GM12878 (cell line): ENCODE measurements around the gene ZACN. TPM values are rescaled to one million over a fixed set of nuclear protein-coding genes. Genes with fewer than 3 reads are reported as not detected.

ENCODE experiments used
- ATAC-seq: fragments of 200-7000 bp; cut with Tn5 transposase; 3 replicates; pipeline ENCODE4 v1.9.1; 2020; ENCODE audit warnings: mild to moderate bottlenecking, moderate library complexity
- BruUV-seq: library from RNA; stranded (reverse); fragments of 400-500 nt; replicated peaks from 2 replicates; lab custom pipeline; 2021; lab: Mats Ljungman, UMichigan
- CTCF ChIA-PET: fragments of 300-600 bp; sonication (Branson Sonifier 250); formaldehyde crosslinking; extraction: SDS; loops from one replicate; lab custom pipeline; 2021; ENCODE audit warnings: inconsistent platforms; lab: Yijun Ruan, JAX
- POLR2A ChIA-PET: fragments of 350-600 bp; formaldehyde crosslinking; extraction: SDS; loops from one replicate; lab custom pipeline; 2021; ENCODE audit warnings: inconsistent platforms; lab: Charles Lee
- RAD21 ChIA-PET: fragments of 300-600 bp; sonication (Branson Sonifier 250); formaldehyde crosslinking; loops from one replicate; lab custom pipeline; 2023; ENCODE audit warnings: antibody characterized with exemption; ENCODE audit not compliant: unreplicated experiment; lab: Charles Lee
- SMC1A ChIA-PET: fragments of 300-600 bp; sonication (Branson Sonifier 250); formaldehyde crosslinking; loops from one replicate; lab custom pipeline; 2023; ENCODE audit not compliant: unreplicated experiment, uncharacterized antibody; lab: Charles Lee
- DNase-seq: peaks from one replicate; pipeline ENCODE4 v3.0.0-alpha.2; 2011; ENCODE audit warnings: low read depth, low spot score
- FAIRE-seq: peaks from 3 replicates; lab custom pipeline; 2011; peaks lifted over from hg19 to GRCh38; lab: Jason Lieb, UNC
- H2AFZ ChIP-seq: 2 replicates; pipeline ENCODE4 v1.6.0; 2011; ENCODE audit warnings: low read depth, low read length, control low read depth; ENCODE audit not compliant: control insufficient read depth
- H3K27ac ChIP-seq: 2 replicates; pipeline ENCODE4 v1.5.1; 2011; ENCODE audit warnings: control low read depth; ENCODE audit not compliant: control insufficient read depth, insufficient read depth
- H3K27me3 ChIP-seq, 2 experiments: replicated peaks in 1 of 2; 2 replicates each; pipeline versions ENCODE4 v1.6.0 to v1.6.1; 2011; ENCODE audit warnings: low read length in 1 of 2; ENCODE audit not compliant: control insufficient read depth in 2 of 2, insufficient read depth in 2 of 2
- H3K36me3 ChIP-seq, 2 experiments: 2 replicates each; pipeline ENCODE4 v1.5.1; 2011; ENCODE audit warnings: low read length in 1 of 2; ENCODE audit not compliant: control insufficient read depth in 2 of 2, insufficient read depth in 2 of 2
- H3K4me1 ChIP-seq: 2 replicates; pipeline ENCODE4 v1.6.1; 2011; ENCODE audit warnings: mild to moderate bottlenecking, low read length, moderate library complexity, mixed read lengths; ENCODE audit not compliant: control insufficient read depth, insufficient read depth
- H3K4me2 ChIP-seq: 2 replicates; pipeline ENCODE4 v1.6.0; 2011; ENCODE audit warnings: control low read depth; ENCODE audit not compliant: control insufficient read depth, insufficient read depth
- H3K4me3 ChIP-seq: fragments of 200-600 bp; sonication (generic); 2 replicates; pipeline ENCODE4 v1.5.1; 2016
- H3K79me2 ChIP-seq: 2 replicates; pipeline ENCODE4 v1.6.0; 2011; ENCODE audit warnings: low read length; ENCODE audit not compliant: control insufficient read depth, insufficient read depth
- H3K9ac ChIP-seq: 2 replicates; pipeline ENCODE4 v1.8.0; 2011; ENCODE audit warnings: low read length, control low read depth, mixed read lengths; ENCODE audit not compliant: control insufficient read depth, insufficient read depth
- H3K9me3 ChIP-seq: replicated peaks from 3 replicates; pipeline ENCODE4 v1.5.1; 2011; ENCODE audit warnings: mild to moderate bottlenecking, low read length; ENCODE audit not compliant: control insufficient read depth, insufficient read depth
- H4K20me1 ChIP-seq: 2 replicates; pipeline ENCODE4 v1.6.0; 2011; ENCODE audit not compliant: control insufficient read depth, insufficient read depth
- BACH1 ChIP-seq: fragments of 450-650 bp; IDR thresholded peaks from 2 replicates; pipeline ENCODE4 v1.6.1; 2017; ENCODE audit warnings: mild to moderate bottlenecking, borderline replicate concordance
- HDAC2 ChIP-seq: fragments of 200-600 bp; sonication (generic); IDR thresholded peaks from 2 replicates; pipeline ENCODE4 v1.6.1; 2017
- SMARCA5 ChIP-seq: fragments of 450-650 bp; IDR thresholded peaks from 2 replicates; pipeline ENCODE4 v1.6.1; 2017; ENCODE audit warnings: mild to moderate bottlenecking
- STAT1 ChIP-seq: fragments of 450-650 bp; conservative IDR thresholded peaks from 2 replicates; pipeline ENCODE4 v1.6.1; 2014; ENCODE audit warnings: antibody characterized with exemption, mild to moderate bottlenecking
- WGBS: methylation state at CpG from one replicate; pipeline ENCODE4 v1.1.6; 2016; ENCODE audit warnings: low lambda C conversion rate; ENCODE audit not compliant: insufficient replicate concordance, insufficient coverage; ENCODE audit errors: missing lambda C conversion rate; 5-methylcytosine and 5-hydroxymethylcytosine counted together
- in situ Hi-C: fragments of 300-500 bp; cut with MboI; formaldehyde crosslinking; loops from 9 replicates; pipeline ENCODE4 v1.14.3; 2018; ENCODE audit warnings: mixed read lengths
- intact Hi-C: fragments of 100-400 bp; cut with micrococcal nuclease; formaldehyde crosslinking; loops from one replicate; pipeline ENCODE4 v1.14.2; 2022; ENCODE audit not compliant: unreplicated experiment
- polyA plus RNA-seq, 11 experiments: library from polyadenylated mRNA; depleted of rRNA in 4 of 11; unstranded in 6 of 11; stranded (reverse) in 5 of 11; fragments of >200 nt; fragmentation: Nextera tagmentation in 4 of 11; fragmentation: Illumina TruSeq in 1 of 11; extraction: Ambion mirVana in 4 of 11; extraction: Trizol in 1 of 11; gene quantifications; 1 replicate in 1 of 11; 2 replicates in 10 of 11; pipeline versions ENCODE4 v1.2.1 to v1.2.3, GENCODE V29; 2011 to 2016; ENCODE audit warnings: inconsistent platforms in 2 of 11, missing spikeins in 2 of 11, low read depth in 1 of 11
- total RNA-seq, 4 experiments: library from RNA; depleted of rRNA in 3 of 4; stranded (reverse); fragments of >200 nt in 3 of 4; fragmentation: Illumina TruSeq in 1 of 4; extraction: Trizol in 1 of 4; gene quantifications; 2 replicates each; pipeline versions ENCODE4 v1.2.1 to v1.2.3, GENCODE V29; 2013 to 2021

Gene ZACN
- total and polyA plus RNA-seq, 10 of the 15 experiments (the other 5 are each of a cell fraction or from before 2014, with no cell fraction given), result 0.06 to 11.3 (median 0.47) TPM; not detected in 2

- no peaks in the 10 kb centered on the region for H3K9me3 ChIP-seq
- H3K4me1 ChIP-seq, result no peaks in the 10 kb centered on the region
- RAD21 ChIA-PET, result interaction anchor here (0.6 kb wide), 1 partner anchor 393 kb away, joined by 3 read pairs; no protein-coding TSS in a partner anchor
- FAIRE-seq (no peak), DNase-seq (no peak), ATAC-seq (peak; percentile 45; the same call in 2 of the 3 replicates)
- POLR2A ChIA-PET, result no interaction called here
- no peak overlapping the region for H2AFZ ChIP-seq
- no peaks in the 10 kb centered on the region for H3K79me2 ChIP-seq
- no peaks in the 10 kb centered on the region for H3K27me3 ChIP-seq
- intact Hi-C loops, result no loop called here
- WGBS, result 71% methylated on average over 20 of the region's 20 CpGs
- in situ Hi-C loops, result no loop called here
- BruUV-seq, result no TSS peak
- TF ChIP-seq STAT1, result no peak
- TF ChIP-seq, all 136 proteins: peak for 0
- no peak overlapping the region for H3K4me2 ChIP-seq
- H3K36me3 ChIP-seq, result peaks cover 0 to 6% of the 10 kb centered on the region in 2 experiments; a peak in 2 of 4 replicates
- H4K20me1 ChIP-seq, result no peaks in the 10 kb centered on the region
- ChIA-PET SMC1A (no interaction called here), CTCF (interaction anchor here (1.0 to 1.6 kb wide), 3 partner anchors 18 to 267 kb away, joined by 3 to 5 read pairs (median 5); no protein-coding TSS in a partner anchor)
- no peak overlapping the region for H3K4me3 ChIP-seq
- H3K27ac ChIP-seq, result no peak overlapping the region
- H3K9ac ChIP-seq, result no peak overlapping the region
These were observed 46.8 kb upstream of the ZACN start for GRCh38 chr17:76032073-76032779.

GRCh38 chr17:76032780-76033108 is 46.2 kb upstream of the ZACN start:
- no peak overlapping the region for H3K27ac ChIP-seq
- no peaks in the 10 kb centered on the region for H4K20me1 ChIP-seq
- ChIA-PET CTCF (interaction anchor here (0.7 to 1.6 kb wide), 4 partner anchors 19 to 267 kb away, joined by 3 to 5 read pairs (median 4); no protein-coding TSS in a partner anchor), RAD21 (no interaction called here), POLR2A (no interaction called here), SMC1A (no interaction called here)
- no peaks in the 10 kb centered on the region for H3K27me3 ChIP-seq
- BruUV-seq, result no TSS peak
- H2AFZ ChIP-seq, result no peak overlapping the region
- WGBS, result 63% methylated on average over 5 of the region's 5 CpGs
- in situ Hi-C loops (no loop called here), intact Hi-C loops (no loop called here)
- H3K36me3 ChIP-seq, result peaks cover 0 to 6% of the 10 kb centered on the region in 2 experiments; a peak in 2 of 4 replicates
- no peaks in the 10 kb centered on the region for H3K4me1 ChIP-seq
- no peak overlapping the region for H3K4me2 ChIP-seq
- no peak for ATAC-seq
- no peak for FAIRE-seq
- no peak for TF ChIP-seq SMARCA5
- TF ChIP-seq BACH1, result no peak
- no peak for TF ChIP-seq HDAC2
- H3K9ac ChIP-seq, result no peak overlapping the region
- no peaks in the 10 kb centered on the region for H3K79me2 ChIP-seq
- H3K9me3 ChIP-seq, result no peaks in the 10 kb centered on the region
- no peak overlapping the region for H3K4me3 ChIP-seq
- DNase-seq, result no peak
